ENCODE results near the gene LAD1.

The LAD1 gene

DNA sequence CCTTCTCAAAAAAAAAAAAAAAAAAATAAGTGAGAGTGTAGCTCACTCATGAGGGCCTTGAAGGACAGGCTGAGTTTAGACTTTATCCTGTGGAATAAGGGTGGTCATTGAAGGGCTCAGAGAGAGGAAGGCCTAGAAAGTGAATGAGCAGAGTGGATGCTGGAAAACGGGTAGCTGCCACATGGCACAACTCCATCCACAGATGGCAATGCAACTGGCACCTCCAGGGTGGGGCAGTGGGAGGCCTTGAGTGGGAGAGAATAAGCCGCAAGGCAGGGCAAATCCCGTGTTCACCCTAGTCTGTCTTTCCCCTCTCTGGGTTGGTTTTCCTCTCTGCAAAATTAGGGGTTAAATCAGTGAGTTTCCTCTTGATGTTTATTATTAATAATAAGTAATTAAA is 19.3 kb upstream of the LAD1 start:
- DNase-seq (ENCODE audit: low read depth), result no peak

- DNase-seq (ENCODE audit: low read depth), result no peak
Measured at GRCh38 chr1:201414051-201414738, 15.1 kb upstream of the LAD1 start.

- no peak for DNase-seq (ENCODE audit: low read depth)
Measured at GRCh38 chr1:201411292-201411691, 12.2 kb upstream of the LAD1 start.

DNA sequence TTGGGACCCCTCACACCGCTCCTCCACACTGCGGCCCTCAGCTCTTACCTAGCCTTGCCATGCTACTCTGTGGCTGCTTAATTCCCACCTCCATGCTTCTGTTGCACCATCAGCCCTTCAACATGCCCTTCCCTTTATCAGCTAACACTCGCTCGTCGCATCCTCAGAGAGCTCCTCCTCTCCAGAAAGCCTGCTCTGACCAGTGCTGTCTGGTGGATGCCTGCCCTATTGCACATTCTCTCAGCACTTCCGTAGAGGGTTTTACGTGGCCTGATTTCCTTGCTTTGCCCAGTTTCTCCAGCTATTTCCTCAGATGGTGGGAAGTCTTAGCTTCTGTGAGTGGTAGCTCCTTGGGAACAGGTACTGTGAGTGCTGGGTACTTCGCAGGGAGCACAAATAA is 10.3 kb upstream of the LAD1 start:
- DNase-seq (ENCODE audit: low read depth), result no peak

DNA sequence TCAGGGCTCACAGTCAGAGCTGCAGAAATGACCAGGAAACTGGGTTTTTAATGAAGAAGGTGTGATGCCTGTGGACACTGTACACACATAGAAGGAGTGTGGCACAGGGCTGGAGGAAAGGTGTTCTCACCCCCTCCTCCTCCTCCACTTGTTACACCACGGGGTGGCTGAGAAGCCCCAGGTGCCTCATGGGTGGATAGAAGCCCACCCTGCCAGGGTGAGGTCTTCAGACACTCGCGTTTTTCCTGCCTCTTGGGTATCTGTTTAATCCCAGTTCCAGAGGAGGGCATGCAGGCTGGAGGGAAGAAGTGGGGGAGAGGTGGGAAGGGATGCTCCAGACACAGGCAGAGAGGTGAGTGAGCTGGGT is 9.7 kb upstream of the LAD1 start:
- no peak for DNase-seq (ENCODE audit: low read depth)

DNA sequence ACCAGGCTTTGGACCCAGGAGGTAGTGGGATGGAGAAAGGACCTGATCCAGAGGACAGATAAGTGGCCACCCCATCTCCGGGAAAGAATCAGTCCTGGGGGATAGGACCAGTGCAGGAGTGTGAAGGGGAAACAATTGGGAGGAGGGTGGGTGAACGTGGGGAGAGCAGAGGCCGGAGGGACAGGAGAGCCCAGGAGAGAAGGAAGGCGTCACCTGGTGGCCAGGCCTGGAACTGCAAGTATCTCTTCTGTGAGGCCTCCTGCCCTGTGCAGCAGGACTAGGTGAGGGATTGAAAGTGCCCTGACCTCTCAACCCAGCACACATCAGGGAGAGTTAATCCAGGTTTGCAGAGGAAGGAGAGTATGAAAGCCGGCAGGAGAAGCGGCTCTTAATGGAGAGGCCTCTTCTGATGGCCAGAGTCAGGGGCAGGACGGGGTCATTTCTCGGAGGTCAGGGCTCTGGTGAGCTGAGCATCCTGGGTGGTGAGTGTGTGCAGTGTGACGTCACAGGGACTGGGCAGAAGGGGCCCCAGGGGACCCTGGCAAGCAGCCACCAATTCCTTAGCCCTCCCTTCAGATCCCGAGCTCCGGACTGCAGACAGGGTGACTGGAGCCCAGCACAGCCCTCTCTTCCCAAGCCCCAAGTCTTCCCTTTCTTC is 9.2 kb upstream of the LAD1 start:
- DNase-seq (ENCODE audit: low read depth), result peak; percentile 60

- DNase-seq (ENCODE audit: low read depth), result no peak
Measured at GRCh38 chr1:201406831-201407406, 7.8 kb upstream of the LAD1 start.

DNA sequence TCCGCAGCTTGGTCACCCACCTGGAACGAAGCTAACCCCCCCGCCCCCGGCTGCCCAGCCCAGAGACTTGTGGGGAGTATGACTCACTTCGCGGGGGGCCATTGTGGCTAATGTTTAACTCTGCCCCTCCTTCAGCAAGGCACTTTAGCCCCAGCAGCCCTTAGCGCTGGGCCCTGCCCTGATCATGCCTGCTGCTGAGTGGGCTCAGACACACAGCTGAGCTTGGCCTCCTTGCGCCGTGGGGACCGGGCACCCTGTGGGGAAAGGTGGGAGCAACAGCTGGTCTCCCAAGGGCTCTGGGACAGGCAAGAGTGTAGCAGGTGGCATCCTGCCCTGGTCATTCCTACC is 6.3 kb upstream of the LAD1 start:
- no peak for DNase-seq (ENCODE audit: low read depth)

DNA sequence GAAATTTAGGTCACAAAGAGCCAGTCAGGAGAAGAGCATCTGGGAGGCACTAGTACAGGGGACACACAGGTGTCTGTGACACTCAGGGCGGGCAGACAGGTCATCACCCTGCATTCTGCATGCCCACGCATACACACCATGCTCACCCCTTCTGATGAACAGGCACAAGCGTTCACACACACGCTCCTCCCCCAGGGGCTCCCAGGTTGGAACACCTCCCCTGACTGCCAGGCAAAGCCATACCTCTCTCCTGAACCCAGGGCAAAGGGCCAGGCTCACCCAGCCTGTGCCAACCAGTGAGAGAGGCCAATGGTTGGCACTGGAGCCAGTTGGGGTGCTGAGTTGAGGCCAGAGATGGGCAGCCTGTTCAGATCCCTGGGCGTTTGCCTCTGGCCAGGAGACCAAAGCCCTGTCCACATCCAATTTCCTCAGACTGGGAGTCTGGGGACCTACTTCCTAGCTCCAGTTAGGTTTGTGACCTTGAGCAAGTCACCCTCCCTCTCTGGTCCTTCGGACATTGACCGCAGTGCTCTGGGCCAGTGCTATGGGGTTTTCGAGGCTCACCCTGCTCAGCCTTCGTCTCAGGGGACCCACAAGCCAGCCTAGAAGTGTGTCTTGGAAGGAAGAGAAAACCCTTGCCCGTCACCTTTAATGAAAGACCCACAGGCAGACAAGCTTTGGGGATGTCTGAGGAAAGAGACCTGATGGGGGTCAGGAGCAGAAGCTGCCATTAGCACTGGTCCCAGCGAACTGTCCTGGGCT is 5.8 kb upstream of the LAD1 start:
- no peak for DNase-seq (ENCODE audit: low read depth)

DNA sequence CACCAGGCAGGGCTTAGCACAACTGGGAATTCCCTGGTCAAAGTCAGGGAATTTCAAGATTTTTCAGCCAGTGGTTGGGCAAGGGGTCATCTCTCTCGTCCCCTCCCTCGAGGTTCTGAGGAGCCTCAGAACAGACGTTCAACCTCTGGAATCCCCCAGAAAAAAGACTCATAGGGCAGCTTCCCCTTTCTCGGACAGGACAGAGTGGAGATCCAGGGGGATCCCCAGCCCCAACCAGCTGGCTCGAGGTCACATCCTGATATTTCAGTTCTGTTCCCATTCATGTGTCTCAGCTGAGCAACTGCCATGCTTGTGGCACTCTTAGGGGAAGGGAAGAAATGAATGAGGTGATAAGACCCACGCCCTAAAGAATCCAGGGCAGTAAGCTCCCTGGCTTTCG is 4.9 kb upstream of the LAD1 start:
- no peak for DNase-seq (ENCODE audit: low read depth)

GRCh38 chr1:201403359-201403758 is 4.2 kb upstream of the LAD1 start:
- no peak for DNase-seq (ENCODE audit: low read depth)

DNA sequence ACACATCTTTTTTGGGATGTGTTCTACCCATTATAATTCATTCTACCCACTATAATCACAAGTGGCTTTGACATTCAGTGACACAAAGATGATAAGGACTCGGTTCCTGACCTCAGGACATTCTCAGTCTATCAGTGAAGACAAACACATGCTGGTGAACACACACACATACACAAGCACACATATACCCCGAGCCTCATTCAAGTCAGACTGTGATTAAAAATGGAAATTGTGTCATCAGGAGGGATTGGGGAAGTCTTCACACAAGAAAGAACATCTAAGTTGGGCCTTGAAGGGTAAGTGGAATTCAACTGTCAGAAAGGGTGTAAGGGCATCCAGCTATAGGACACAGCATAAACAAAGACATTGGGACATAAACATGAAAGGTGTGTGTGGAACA is 2.6 kb upstream of the LAD1 start:
- DNase-seq (ENCODE audit: low read depth), result no peak

DNA sequence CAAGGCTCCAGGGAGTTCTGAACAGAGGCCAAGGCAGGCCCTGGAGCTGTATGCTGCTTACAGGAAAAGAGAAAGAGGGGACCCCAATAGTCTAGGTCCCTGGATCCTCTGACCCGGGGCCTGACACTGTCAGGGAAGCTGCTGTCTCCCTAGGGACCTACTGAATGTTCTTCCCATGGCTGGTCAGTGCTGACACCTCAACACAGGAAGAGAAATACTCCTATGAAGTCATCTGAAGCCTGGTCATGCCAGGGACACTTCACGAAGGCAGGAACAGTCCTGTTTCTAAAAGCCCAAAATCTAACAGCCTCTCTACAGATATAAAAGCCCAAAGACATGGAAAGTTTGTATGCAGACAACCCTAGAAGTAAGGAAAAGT is 1.7 kb upstream of the LAD1 start:
- DNase-seq (ENCODE audit: low read depth), result no peak

GRCh38 chr1:201400212-201400851 is 1.2 kb upstream of the LAD1 start:
- DNase-seq (ENCODE audit: low read depth), result no peak

GRCh38 chr1:201399352-201400126 is 415 bp upstream of the LAD1 start:
- no peak for DNase-seq (ENCODE audit: low read depth)

GRCh38 chr1:201397675-201398074 is 1.4 kb downstream of the LAD1 start:
- DNase-seq (ENCODE audit: low read depth), result no peak

- DNase-seq (ENCODE audit: low read depth), result no peak
Measured at GRCh38 chr1:201396861-201397464, 2.2 kb downstream of the LAD1 start.

DNA sequence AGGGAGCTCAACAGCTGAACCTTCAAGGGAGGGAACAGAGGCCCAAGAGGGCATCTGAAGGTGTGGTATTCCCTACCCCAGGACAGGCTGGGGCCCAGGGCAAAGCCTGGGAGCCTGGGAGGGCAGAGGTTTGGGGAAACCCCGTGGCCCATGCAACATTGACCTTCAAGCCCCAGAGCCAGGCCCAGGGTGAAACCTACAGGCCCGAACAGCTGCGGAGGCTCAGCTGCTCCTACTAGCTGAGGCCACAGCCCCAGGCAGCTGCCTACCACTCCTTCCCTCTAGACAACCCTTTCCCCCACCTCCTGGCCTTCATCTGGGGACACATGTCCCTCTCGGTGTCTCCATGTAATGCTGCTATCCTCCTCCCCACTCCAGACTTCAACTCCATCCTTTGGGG is 3.2 kb downstream of the LAD1 start:
- no peak for DNase-seq (ENCODE audit: low read depth)

DNA sequence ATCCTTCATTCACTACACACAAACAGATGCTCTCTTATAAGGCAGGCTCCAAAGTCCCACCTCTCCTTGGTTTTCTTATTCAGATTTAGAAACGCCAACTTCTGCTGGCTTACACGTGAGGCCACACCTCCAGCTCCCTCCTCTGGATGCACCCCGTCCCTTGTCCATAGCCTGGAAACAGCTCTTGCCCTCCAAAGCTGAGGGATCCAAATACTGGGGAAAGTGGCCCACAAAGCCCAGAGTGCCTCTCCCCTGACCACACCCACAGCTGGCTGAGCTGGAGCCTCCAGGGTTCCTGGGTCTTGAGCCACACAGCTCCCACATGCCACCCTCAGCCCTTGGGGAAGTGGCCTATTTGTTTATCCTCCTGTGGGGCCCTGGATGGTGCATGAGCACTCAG is 4.5 kb downstream of the LAD1 start:
- DNase-seq (ENCODE audit: low read depth), result no peak

DNA sequence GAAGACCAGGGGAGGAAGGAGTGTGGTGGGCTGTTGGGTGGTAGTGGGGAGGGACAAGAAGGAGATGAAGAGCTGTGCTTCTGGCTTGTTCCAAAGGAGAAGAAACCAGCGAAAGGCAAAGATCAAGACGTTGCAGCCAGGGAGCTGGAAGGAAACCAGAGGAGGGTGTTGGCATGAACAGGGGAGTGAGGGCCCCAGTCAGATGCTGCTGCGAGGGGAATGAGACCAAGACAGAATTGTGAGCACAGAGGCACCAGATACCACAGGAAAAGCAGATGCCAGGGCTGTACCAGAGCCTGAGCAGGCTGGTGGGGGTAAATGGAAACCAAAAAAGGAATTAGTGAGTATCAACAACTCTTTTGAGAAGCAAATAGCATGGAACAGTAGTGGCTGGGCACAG is 6.0 kb downstream of the LAD1 start:
- DNase-seq (ENCODE audit: low read depth), result no peak
